Skin epidermis (tissue), 12 donors: ENCODE measurements around the gene LPAR2.
A peak's percentile ranks its signal among the peaks of the same experiment; 100 is the strongest.
"Not testable (repeated sequence)": the region's sequence is repeated elsewhere in the genome, so short reads cannot be mapped to it uniquely, and the experiment has no call there.

Experiments
- H3K27ac ChIP-seq, 21 experiments: fragments of 200-600 bp; sonication (generic) in 11 of 21; one replicate each; pipeline ENCODE4 v1.5.0; 2020; ENCODE audit warnings: mild to moderate bottlenecking in 3 of 21, inconsistent platforms in 2 of 21, moderate library complexity in 2 of 21
- H3K4me3 ChIP-seq, 7 experiments: fragments of 200-600 bp; sonication (generic) in 2 of 7; one replicate each; pipeline ENCODE4 v1.5.0; 2020; ENCODE audit warnings: inconsistent platforms in 2 of 7, mild to moderate bottlenecking in 2 of 7, moderate library complexity in 1 of 7

The LPAR2 gene

DNA sequence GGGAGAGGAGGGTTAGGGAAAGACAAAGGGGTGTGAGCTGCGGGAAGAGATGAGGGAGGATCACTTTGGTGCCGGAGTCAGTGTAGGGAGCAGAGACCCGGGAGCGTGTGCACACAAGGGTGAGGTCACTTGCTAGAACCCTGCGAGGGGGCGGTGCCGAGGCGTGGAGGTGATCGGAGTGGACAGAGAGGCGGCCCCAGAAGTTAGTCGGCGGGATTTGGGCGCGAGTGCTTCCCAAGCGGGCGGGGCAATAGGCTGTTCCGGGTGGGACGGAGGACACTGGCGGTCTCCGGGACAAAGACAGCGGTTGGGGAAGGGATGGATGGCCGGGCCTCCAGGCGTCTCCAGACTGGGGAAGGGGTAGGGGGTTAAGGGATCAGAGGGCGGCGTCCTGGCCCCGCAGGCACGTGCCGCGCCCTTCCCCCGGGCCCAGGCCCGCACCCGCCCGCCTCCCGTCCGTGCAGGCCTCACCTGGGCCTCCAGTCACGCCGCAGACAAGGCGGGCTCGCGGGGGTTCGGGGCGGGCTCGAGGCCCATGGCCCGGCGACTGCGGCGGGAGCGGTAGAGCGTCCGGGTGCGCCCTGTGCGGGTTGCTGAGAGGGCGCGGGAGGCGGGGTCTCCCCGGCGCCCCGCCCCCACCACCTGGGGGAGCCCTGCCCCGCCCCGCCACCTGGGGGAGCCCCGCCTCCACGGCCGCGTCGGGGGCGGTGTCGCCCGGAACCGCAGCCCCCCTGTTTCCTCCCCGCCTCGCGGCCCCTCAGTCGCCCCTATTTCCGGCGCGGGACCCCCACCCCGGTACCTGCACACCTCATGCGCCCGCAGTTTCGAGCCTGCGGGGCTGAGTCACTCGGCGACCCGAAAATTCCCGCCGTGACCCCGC lies at the start of gene LPAR2:
TSS of gene LPAR2 (minus strand) at position 600 of the 880 bp plus-strand sequence. CDS start 945 bp downstream, outside the sequence.
- H3K27ac ChIP-seq, result peak within 1 kb of the TSS in 20 of 21 experiments; percentile 62 to 94 (median 86)
- H3K4me3 ChIP-seq, result peak within 1 kb of the TSS; percentile 46 to 72 (median 68)

DNA sequence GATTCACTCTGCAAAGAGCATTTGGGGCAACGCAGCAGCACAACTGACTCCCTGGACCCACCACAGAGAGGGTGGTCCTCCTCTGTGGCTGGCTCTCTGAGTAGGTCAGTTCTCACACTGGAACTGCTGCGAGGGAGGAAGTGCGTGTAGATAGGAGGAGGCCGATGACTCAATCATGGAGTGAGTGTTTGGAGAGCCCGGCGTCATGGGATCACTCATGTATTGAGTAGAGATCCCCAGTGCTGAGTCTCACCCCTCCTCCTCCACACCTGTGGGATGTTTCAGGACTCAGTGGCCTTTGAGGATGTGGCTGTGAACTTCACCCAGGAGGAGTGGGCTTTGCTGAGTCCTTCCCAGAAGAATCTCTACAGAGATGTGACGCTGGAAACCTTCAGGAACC lies 49.6 kb upstream of the LPAR2 start:
- Histone ChIP-seq H3K4me3 (no peak overlapping the region), H3K27ac (no peak overlapping the region)

DNA sequence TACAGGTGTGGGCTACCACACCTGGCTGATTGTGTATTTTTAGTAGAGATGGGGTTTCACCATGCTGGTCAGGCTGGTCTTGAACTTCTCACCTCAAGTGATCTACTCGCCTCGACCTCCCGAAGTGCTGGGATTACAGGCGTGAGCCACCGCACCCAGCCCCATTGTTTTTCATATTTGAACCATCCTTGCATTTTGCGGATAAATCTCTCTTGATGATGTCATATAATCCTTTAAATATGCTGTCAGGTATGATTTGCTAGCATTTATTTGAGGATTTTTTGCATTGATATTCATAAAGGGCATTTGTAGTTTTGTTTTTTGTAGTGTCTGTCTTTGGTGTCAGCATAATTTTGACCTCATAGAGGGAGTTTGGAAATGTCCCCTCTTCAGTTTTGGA lies 46.3 kb upstream of the LPAR2 start:
- Histone ChIP-seq H3K27ac (no peak overlapping the region), H3K4me3 (no peak overlapping the region)

DNA sequence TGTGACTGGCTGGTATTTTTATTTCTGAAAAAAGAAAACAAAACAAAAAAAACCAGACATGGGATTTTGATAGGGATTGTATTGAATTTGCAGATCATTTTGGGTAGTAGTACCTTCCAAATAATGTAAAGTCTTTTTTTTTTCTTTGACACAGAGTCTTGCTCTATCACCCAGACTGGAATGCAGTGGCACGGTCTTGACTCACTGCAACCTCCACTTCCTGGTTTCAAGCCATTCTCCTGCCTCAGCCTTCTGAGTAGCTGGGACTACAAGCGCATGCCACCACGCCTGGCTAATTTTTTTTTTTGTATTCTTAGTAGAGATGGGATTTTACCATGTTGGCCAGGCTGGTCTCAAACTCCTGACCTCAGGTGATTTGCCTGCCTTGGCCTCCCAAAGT lies 44.8 kb upstream of the LPAR2 start:
- H3K4me3 ChIP-seq, result no peak overlapping the region
- H3K27ac ChIP-seq, result no peak overlapping the region

DNA sequence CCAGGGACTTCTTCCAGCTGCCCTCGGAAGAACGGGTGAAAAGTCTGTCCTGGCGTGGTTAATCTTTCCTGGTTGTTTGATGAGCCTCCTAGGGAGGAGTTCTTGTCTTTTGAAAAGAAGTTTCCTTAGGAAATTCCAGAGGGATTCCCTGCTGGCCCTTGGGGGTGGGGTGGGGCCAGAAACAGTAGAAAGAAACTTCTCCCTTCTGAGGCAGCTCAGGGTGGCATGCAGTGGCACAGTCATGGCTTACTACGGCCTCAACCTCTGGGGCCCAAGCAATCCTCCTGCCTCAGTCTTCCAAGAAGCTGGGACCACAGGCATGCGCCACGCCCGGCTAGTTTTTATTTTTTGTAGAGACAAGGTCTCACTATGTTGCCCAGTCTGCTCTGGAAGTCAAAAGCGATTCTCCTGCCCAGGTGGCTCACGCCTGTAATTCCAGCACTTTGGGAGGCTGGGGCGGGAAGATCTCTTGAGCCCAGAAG lies 42.1 kb upstream of the LPAR2 start:
- Histone ChIP-seq H3K4me3 (peak overlapping the region; percentile 84 to 99 (median 90)), H3K27ac (peak overlapping the region in 10 of 21 experiments; percentile 89 to 99 (median 96))

DNA sequence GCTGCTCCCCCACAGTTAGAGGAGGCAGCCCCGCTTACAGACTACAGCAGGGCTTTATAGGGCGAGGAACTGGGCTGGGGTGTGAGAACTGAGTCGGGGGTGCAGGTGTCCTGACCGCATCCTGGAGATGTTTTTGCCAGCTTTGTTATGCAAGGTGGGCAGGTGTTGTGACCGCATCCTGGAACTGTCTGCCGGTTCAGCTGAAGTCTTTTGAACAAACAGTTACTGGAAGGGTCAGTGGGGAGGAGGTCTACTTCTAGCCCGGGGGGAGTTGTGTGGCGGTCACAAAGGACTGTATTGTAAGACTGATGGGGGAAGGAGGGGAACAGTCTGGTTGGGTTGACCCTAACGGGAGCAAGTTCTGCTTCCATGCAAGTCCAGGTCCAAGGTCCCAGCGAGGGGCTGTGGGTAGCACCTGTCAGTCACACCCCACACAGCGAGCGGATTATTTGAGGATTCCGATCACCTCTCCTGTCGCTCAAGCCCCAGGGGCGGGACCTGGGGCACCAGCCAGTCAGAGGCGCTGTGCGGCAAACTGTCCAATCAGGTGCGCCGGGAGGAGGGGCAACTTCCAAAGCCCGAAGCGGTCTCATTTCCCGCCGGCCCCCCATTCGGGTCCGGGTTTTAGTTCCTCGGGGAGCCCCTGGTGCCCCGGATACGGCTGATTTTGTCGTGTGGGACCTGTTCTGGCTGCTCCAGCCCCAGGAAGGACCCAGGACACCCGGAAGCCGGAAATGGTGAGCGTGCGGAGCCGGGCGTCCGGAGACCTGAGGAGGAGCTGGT lies 40.4 kb upstream of the LPAR2 start, which contains the start of gene ZNF101:
TSS of gene ZNF101 (plus strand) at position 610 of the 783 bp plus-strand sequence. CDS start at position 735, 125 bp downstream.
- H3K27ac ChIP-seq, result peak within 1 kb of the TSS; percentile 81 to 99 (median 93)
- H3K4me3 ChIP-seq, result peak within 1 kb of the TSS; percentile 84 to 99 (median 90)

DNA sequence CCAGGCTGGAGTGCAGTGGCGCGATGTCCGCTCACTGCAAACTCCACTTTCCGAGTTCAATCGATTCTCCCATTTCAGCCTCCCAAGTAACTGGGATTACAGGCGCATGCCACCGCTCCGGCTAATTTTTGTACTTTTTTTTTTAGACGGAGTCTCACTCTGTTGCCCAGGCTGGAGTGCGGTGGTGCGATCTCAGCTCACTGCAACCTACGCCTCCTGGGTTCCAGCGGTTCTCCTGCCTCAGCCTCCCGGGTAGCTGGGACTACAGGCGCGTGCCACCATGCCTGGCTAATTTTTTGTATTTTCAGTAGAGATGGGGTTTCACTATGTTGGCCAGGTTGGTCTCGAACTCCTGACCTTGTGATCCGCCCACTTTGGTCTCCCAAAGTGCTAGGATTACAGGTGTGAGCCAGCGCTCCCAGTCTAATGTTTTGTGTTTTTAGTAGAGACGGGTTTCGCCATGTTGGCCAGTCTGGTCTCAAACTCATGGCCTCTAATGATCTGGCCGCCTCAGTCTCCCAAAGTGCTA lies 37.5 kb upstream of the LPAR2 start:
- peak overlapping the region in 1 of 21 experiments; percentile 37 for H3K27ac ChIP-seq

DNA sequence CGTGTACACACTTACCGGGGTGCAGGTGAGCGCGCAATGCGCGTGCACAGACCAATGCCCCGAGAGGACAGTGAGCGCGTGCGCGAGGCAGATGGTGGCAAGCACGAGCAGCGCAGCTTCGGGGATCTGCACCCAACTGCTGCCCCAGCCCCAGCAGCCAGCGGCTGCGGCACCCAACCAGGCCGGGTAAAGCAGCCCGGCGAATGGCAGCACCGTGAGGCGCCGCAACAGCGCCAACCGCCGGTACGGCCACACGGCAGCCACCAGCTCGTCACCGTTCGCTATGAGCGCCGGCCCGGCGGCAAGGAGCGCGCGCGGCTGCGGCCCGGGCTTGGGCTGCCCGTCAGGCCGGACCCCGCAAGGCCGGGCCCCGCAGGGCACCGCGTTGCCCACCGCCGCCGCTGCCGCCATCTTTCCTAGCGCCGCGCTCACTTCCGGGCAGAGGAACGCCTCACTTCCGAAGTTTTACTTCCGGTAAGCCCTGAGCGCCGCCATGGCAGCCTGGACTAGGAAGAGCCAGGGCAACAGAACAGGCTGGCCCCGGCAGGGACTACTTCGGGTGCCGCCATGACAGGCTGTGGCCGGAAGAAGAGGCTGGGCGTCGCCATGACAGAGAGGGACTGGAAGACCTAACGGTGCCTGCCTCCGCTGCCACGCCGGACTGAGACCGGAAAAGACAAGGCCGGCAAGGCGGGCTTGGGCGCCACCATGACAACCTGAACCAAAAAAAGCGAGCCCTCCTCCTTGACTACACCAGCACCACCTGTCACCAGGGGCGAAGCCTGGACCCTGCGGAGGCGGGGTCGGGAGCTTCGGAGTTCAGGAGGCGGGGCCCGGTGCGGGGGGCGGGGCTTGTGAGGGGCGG lies 35.5 kb upstream of the LPAR2 start, which contains the start of gene ATP13A1:
TSS of gene ATP13A1 (minus strand) at position 421 of the 865 bp plus-strand sequence. CDS start at position 411, 10 bp downstream.
- Histone ChIP-seq H3K27ac (peak within 1 kb of the TSS; percentile 69 to 97 (median 91)), H3K4me3 (peak within 1 kb of the TSS; percentile 78 to 99 (median 88))

More for the DNA sequence above, 37.5 kb upstream of the LPAR2 start:
- not testable (repeated sequence) for H3K4me3 ChIP-seq

DNA sequence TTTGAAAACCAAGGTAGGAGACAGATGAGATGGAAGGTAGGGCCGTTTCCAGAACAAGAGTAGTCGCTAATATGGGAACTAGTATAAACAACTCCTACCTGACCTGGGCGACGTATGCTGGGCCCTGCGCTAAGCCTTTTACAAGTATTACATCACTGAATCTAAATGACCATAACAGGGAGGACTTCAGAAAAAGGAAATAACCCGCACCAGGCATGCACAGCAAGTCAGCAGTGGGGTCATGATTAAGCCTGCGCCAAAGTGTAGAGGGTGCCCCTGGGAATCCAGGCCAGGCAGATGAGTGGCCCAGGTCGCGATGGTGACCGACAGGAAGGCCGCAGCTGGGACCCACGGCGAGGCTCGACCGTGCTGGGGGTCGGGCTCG lies 34.8 kb upstream of the LPAR2 start:
- peak overlapping the region; percentile 78 to 99 (median 88) for H3K4me3 ChIP-seq
- peak overlapping the region; percentile 69 to 97 (median 91) for H3K27ac ChIP-seq

DNA sequence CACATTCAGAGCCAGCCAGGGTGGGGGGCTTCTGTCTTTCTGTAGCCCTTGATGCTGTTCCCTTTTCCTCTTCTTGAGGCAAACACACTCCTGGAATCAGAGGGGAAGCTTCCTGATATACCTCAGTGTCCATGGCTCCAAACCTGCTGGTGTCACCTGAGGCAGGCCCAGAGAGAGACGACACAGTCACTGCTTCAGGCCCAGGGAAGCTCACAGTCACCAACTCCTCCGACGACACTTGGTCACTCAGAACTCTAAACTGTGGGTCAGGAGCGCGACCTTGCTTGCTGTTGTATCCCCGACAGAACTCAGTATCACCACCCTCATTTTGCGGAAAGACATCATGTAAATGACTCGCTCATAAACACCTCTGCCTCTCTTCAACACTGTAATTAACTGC lies 34.3 kb upstream of the LPAR2 start:
- peak overlapping the region in 6 of 7 experiments; percentile 78 to 99 (median 91) for H3K4me3 ChIP-seq
- peak overlapping the region in 13 of 21 experiments; percentile 3 to 96 (median 93) for H3K27ac ChIP-seq

DNA sequence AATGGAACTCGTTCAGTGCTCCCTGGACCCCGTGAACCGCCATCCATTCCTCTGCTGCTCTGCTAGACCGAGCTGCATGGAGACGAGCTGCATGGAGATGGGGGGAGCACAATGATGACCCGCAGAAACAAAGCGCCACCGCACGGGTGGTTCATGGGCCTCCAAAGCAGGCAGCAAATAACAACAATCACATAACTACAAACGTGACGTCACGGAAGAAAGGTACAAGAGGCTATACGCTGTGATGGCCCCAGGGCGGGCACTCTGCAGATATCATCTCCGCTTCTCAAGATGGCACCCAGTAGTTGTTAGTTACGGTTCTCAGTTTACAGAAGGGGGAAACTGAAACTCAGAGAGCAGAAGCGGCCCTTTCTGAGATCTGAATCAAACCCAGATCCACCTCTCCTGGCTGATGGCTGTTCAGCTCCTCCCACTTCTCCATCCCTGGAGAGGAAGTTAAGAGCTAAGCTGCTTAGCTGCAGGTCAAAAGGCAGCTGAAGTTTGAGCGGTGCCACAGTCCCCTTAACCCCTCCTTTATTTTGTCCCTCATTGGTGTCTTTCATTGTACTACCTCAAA lies 33.7 kb upstream of the LPAR2 start:
- Histone ChIP-seq H3K4me3 (peak overlapping the region in 2 of 7 experiments; percentile 3 to 7), H3K27ac (peak overlapping the region in 10 of 21 experiments; percentile 3 to 96 (median 64))

DNA sequence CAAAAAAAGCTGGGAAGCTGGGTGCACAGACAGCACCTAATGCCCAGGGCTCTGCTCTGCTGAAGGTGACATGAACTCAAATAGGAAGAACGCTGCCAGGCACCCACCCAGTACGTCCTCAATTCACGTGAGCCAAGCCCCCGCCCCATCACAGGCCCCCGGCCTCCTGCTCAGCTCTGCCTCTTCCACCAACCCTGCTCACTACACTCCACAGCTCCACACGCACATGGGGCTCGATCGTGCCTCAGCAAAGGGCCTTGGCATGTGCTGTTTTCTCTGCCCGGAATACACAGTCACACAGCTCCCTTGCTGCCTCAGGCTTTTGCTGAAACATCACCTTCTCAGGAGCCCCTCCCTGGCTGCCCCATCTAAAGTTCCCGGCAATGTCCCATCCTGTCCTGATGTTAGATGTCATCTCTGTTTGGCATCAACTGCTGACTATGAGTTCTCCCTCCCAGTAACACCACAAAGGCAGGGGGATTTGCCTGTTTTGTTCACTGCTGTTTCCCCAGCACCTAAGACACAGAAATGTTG lies 33.2 kb upstream of the LPAR2 start:
- Histone ChIP-seq H3K4me3 (peak overlapping the region in 1 of 7 experiments; percentile 3), H3K27ac (peak overlapping the region in 10 of 21 experiments; percentile 3 to 93 (median 40))

DNA sequence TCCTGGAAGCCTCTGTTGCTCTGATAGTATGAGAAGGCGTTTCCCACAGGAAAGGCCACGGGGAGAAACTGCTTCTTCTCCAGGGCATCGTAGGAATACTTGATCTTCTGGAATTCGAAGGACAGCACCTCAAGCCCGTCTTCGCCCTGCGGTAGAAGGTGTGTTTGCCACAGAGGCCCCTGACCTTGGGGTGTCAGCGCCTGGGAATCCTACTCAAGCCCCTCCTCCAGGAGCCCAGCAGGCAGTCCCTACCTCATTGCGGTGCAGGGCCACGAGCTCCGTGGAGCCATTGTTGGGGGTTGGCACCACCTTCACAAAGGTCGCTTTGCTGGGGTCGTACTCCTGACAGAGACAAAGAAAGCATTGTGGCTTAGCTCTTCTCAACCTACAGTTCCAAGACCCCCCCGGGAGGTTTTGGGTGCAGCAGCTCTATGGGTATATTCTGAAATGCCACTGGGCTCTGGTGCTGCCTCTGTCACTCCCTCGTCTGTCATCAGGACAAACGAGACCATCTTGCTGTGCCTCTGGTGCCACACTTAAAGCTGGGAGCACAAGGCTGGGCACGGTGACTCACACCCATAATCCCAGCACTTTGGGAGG lies 31.7 kb upstream of the LPAR2 start:
- H3K4me3 ChIP-seq, result no peak overlapping the region
- H3K27ac ChIP-seq, result no peak overlapping the region

DNA sequence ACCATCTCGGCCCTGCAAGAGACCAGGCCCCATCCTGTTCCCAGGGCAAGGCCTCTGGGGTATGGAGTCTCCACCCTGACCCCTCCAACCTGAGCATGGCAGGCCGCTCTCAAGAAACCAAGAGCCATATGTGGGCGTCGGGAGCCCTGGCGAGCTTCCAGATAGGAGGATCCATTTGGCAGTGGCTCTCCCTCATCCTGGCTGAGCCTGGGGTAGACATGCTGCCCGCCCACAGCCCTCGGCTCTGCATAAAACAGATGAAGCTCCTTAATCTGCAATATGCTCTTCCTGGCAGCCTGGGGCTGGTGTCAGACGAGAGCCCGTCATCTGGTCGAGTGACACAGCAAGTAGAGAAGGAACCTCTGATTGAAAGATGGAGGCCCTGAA lies 29.4 kb upstream of the LPAR2 start:
- H3K4me3 ChIP-seq, result no peak overlapping the region

DNA sequence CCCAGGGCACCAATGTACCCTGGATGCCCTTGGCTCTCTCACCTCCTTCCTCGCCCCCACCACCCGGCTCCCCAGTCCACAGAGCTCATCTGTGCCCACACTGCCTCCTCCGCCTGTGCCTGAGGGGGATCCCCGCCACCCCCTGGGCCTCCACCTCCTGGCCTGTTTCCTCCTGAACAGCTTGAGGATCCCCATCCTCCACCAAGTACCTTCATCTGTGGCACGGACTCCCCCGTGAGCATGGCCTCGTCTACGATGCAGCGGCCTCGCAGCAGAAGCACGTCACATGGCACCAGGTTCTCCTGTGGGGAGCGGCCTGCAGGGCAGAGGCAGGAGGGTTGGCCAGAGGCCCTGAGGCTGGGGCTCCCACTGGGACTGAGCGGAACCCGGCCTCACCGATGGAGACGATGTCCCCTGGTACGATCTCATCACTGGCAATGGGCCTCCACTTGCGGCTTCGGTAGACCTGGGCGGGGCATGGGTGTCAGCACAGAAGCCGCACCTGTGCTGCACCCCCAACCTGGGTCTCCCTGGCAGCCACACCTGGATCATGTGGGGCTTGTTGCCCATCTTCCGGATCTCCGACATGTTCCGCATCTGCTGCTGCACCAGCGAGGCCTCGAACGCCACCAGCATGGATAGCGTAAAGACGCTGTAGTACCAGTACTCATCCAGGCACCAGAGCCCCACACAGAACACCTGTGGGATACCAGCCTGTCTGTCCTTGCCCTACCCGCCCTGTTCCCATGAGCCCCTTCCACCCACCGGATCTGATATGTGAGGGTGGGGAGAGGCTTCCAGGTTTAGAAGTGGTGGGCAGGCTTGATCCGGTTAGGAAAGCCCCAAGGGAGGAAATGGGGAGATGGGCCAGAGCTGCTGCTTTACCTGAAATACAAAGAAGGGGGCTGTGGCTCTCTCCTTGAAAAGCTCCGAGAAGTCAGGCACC lies 28.7 kb upstream of the LPAR2 start:
- H3K27ac ChIP-seq, result no peak overlapping the region
- no peak overlapping the region for H3K4me3 ChIP-seq

More for the DNA sequence above, 29.4 kb upstream of the LPAR2 start:
- no peak overlapping the region for H3K27ac ChIP-seq

DNA sequence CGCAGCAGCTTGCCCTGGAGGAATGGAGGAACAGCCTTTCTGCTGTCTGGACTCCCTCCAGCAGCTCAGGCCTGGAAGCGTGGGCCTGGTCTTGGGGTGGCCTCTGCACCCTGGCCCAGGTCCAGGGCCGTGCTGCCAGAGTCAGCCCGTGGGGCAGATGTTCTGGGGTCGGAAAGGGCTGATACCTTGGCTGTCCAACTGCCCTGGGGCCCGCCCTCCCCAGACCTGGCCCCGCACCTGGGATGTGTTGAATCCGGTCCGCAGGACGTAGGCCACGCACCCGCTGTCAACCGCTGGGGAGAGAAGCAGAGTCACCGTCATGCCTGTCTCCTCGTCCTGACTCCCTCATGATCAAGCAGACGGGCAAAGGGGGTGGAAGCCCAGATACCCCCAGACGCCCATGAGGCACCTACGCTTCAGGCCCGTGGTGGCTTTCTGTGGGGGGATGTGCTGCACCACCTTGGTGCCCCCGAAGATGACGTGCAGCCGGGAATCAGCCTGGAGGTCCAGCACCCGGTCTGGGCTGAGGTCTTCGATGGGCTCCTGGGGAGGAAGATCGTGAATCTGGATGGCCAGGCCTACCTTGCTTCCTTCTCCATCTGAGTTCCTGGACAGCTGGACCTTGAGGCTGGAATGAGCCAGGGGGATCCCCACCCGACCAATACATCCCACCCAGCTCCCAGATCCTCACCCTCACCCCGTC lies 27.8 kb upstream of the LPAR2 start:
- no peak overlapping the region for H3K27ac ChIP-seq
- no peak overlapping the region for H3K4me3 ChIP-seq
